ENCODE data around the gene ZNF573. TPM values are rescaled to one million over a fixed set of nuclear protein-coding genes. Genes with fewer than 3 reads are reported as not detected.
"Not testable (repeated sequence)": the region's sequence is repeated elsewhere in the genome, so short reads cannot be mapped to it uniquely, and the experiment has no call there.

Gene ZNF573
- total and polyA plus RNA-seq, 7 donors, result 1.2 to 9.7 (median 7.1) TPM; not detected in 1

DNA sequence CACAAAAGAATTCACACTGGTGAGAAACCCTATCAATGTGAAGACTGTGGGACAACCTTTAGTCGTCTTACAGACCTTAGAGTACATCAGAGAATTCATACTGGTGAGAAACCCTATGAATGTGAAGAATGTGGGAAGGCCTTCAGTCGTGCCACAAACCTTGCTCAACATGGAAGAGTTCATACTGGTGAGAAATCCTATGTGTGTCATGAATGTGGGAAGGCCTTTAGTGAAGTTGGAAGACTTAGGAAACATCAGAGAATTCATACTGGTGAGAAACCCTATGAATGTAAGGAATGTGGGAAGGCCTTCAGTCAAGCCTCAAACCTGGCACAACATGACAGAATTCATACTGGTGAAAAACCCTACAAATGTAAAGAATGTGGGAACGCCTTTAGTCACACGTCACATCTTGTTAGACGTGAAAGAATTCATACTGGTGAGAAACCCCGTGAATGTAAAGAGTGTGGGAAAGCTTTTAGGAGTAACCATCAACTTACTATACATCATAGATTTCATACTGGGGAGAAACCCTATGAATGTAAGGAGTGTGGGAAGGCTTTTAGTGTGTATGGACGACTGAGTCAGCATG is 24.0 kb upstream of the ZNF573 start:
- intact Hi-C loops (cut with DNase I), result no loop called here
- WGBS, 2 donors, result 79 to 83% methylated on average over 7 of the region's 7 CpGs
- Histone ChIP-seq H3K36me3 (peaks cover 0 to 8% (median 0%) of the 10 kb centered on the region in 4 donors), H3K27me3 (no peaks in the 10 kb centered on the region), H3K27ac (no peak overlapping the region), H3K4me3 (no peak overlapping the region), H3K4me1 (no peaks in the 10 kb centered on the region), H3K9me3 (peaks cover 24 to 76% (median 49%) of the 10 kb centered on the region in 4 donors)
- TF ChIP-seq, protein P1, sequence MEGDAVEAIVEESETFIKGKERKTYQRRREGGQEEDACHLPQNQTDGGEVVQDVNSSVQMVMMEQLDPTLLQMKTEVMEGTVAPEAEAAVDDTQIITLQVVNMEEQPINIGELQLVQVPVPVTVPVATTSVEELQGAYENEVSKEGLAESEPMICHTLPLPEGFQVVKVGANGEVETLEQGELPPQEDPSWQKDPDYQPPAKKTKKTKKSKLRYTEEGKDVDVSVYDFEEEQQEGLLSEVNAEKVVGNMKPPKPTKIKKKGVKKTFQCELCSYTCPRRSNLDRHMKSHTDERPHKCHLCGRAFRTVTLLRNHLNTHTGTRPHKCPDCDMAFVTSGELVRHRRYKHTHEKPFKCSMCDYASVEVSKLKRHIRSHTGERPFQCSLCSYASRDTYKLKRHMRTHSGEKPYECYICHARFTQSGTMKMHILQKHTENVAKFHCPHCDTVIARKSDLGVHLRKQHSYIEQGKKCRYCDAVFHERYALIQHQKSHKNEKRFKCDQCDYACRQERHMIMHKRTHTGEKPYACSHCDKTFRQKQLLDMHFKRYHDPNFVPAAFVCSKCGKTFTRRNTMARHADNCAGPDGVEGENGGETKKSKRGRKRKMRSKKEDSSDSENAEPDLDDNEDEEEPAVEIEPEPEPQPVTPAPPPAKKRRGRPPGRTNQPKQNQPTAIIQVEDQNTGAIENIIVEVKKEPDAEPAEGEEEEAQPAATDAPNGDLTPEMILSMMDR (IDR thresholded peaks at IDR 0.05), result no peak
- TF ChIP-seq EP300 (IDR thresholded peaks at IDR 0.05), result no peak
- TF ChIP-seq POLR2AphosphoS5 (IDR thresholded peaks at IDR 0.05), result no peak
- no peak for TF ChIP-seq POLR2A (IDR thresholded peaks at IDR 0.05)
- no peak for DNase-seq

DNA sequence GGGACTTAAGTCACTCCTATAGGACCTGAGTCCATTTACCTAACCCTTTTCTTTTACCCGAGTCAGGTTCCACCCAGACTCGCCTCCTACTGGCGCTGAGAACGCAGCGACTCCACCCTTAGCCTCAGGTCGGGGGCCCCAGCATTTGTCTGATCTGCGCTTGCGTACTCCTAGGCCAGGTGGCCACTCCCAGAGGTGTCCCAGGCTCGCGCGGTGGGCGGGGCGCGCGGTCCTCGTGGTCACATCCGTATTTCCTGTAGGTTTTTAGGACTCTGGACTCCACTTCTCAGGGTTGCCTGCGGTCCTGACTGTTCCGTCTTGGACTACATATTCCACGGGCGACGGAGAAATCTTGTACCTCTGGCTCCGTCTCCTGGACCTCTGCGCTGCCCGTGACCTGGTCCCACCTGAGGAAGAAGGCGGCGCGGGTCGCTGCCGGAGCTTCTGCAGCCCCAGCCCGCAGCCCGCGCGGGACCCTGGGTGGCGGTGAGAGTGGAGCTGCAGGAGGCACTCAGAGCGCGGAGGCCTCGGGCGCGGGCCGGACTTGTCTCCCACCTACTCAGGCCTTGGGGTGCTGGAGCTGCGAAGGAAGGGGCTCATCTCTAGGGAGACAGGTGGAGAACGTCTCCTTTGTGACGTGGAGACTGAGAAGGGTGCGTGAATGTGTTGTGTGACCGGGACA is 11.0 kb upstream of the ZNF573 start:
- H3K9me3 ChIP-seq, result peaks cover 10 to 25% (median 13%) of the 10 kb centered on the region in 4 donors
- H3K36me3 ChIP-seq, result no peaks in the 10 kb centered on the region
- TF ChIP-seq POLR2AphosphoS5 (IDR thresholded peaks at IDR 0.05), result no peak
- no peak for TF ChIP-seq EP300 (IDR thresholded peaks at IDR 0.05)
- TF ChIP-seq POLR2A (IDR thresholded peaks at IDR 0.05), result no peak
- TF ChIP-seq, protein P1 (IDR thresholded peaks at IDR 0.05), result no peak
- no peak overlapping the region for H3K4me3 ChIP-seq
- no peaks in the 10 kb centered on the region for H3K27me3 ChIP-seq
- no peak overlapping the region for H3K27ac ChIP-seq
- WGBS, 2 donors, result 54 to 74% methylated on average over 46 of the region's 46 CpGs
- H3K4me1 ChIP-seq, result no peaks in the 10 kb centered on the region
- no peak for DNase-seq
- intact Hi-C loops (cut with DNase I), result no loop called here

DNA sequence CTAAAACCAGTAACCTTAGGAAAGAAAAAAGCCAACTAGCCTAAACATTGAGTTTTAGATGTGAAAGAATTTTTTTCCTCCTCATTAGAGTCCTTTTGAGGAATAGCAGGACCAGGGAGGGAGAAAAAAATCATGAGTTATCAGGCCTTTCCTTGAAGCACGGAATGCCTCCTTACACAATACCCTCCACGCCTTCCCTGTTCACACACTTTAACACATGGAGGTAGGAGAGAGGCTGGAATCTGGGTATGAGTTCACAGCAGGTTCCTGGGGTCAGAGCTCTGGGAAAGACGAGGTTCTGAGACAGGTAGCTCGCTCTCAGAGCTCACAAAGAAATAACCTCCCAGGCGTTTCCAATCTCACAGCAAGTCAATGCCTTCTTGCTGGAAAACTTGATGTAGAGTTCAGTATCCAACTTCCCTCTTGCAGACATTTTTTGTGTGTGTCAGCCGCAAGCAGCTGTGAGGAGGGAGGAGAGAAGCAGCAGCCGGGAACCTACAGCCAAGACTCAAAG is 716 bp downstream of the ZNF573 start:
- Histone ChIP-seq H3K9me3 (no peaks in the 10 kb centered on the region), H3K4me3 (peak overlapping the region; percentile 52 to 68 (median 66)), H3K36me3 (peaks cover 0 to 1% (median 0%) of the 10 kb centered on the region in 4 donors), H3K27ac (peak overlapping the region; percentile 82 to 91 (median 86)), H3K4me1 (peaks cover 0 to 21% (median 5%) of the 10 kb centered on the region in 4 donors), H3K27me3 (no peaks in the 10 kb centered on the region)
- no peak for DNase-seq
- intact Hi-C loops (cut with DNase I), result loop anchor here (1.0 to 2.0 kb wide), 2 partner anchors 123 to 312 kb away; partner anchors contain the start of genes ZFP30 and ZNF569
- no peak for TF ChIP-seq POLR2A (IDR thresholded peaks at IDR 0.05)
- WGBS, 2 donors, result 4 to 10% methylated on average over 7 of the region's 7 CpGs

DNA sequence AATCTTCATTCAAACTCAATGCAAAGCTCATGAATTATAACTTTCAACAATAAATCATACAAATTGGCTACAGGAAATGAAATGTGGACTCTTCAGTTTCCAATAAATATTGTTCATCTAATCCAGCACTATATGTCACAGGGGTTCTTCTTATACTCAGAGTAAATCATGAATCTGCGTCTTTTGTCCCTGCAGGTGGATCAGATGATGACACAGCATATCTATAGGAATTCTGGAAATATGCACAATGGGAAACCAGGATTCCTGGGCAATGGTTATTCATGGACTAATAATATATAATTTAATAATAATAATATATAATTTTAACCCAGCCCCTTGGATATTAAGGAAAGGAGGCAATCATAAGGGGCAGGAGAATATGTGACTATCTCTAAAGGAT is 8.4 kb downstream of the ZNF573 start:
- 97 to 99% methylated on average over 1 of the region's 1 CpG for WGBS, 2 donors
- Histone ChIP-seq H3K9me3 (no peaks in the 10 kb centered on the region), H3K27me3 (no peaks in the 10 kb centered on the region), H3K4me3 (no peak overlapping the region), H3K27ac (no peak overlapping the region), H3K36me3 (peaks cover 0 to 71% (median 25%) of the 10 kb centered on the region in 4 donors), H3K4me1 (no peaks in the 10 kb centered on the region)
- no peak for DNase-seq
- intact Hi-C loops (cut with DNase I), result no loop called here
- TF ChIP-seq, protein P1 (IDR thresholded peaks at IDR 0.05), result no peak
- TF ChIP-seq POLR2A (IDR thresholded peaks at IDR 0.05) (no peak), EP300 (IDR thresholded peaks at IDR 0.05) (no peak), POLR2AphosphoS5 (IDR thresholded peaks at IDR 0.05) (no peak)

DNA sequence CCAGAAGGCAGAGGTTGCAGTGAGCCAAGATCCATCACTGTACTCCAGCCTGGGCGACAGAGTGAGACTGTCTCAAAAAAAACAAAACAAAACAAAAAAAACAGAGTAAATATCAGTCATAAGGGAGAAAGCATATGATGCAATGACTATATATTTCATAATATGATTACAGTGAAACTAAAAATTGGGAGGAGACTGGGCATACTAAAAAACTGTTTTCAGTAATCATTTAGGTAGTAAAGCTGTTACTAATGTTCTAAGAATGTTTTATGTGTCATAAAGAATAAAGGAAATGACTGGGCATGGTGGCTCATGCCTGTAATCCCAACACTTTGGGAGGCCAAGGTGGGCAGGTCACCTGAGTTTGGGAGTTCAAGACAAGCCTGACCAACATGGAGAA is 15.9 kb downstream of the ZNF573 start:
- DNase-seq, result no peak
- no peaks in the 10 kb centered on the region for H3K9me3 ChIP-seq
- TF ChIP-seq EP300 (IDR thresholded peaks at IDR 0.05), result no peak
- TF ChIP-seq, protein P1 (IDR thresholded peaks at IDR 0.05), result no peak
- no peak for TF ChIP-seq POLR2AphosphoS5 (IDR thresholded peaks at IDR 0.05)
- TF ChIP-seq POLR2A (IDR thresholded peaks at IDR 0.05), result no peak
- WGBS, 2 donors, result 93 to 100% methylated on average over 1 of the region's 1 CpG
- H3K27me3 ChIP-seq, result no peaks in the 10 kb centered on the region
- no peak overlapping the region for H3K27ac ChIP-seq
- peaks cover 0 to 71% (median 25%) of the 10 kb centered on the region in 4 donors for H3K36me3 ChIP-seq
- H3K4me1 ChIP-seq, result no peaks in the 10 kb centered on the region
- no peak overlapping the region for H3K4me3 ChIP-seq
- intact Hi-C loops (cut with DNase I), result no loop called here

DNA sequence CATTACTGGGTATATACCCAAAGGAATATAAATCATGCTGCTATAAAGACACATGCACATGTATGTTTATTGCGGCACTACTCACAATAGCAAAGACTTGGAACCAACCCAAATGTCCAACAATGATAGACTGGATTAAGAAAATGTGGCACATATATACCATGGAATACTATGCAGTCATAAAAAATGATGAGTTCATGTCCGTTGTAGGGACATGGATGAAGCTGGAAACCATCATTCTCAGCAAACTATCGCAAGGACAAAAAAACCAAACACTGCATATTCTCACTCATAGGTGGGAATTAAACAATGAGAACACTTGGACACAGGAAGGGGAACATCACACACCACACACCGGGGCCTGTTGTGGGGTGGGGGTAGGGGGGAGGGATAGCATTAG is 21.7 kb downstream of the ZNF573 start:
- H3K27me3 ChIP-seq; H3K4me3 ChIP-seq; H3K4me1 ChIP-seq; DNase-seq; intact Hi-C loops (cut with DNase I); H3K27ac ChIP-seq; H3K9me3 ChIP-seq: not testable (repeated sequence)
- peaks cover 0 to 53% (median 5%) of the 10 kb centered on the region in 4 donors for H3K36me3 ChIP-seq
- WGBS, 2 donors, result 95 to 96% methylated on average over 4 of the region's 4 CpGs

Measured in sigmoid colon (tissue), 7 donors.